ENCODE measurements around the gene PTPRH. TPM values are rescaled to one million over a fixed set of nuclear protein-coding genes. Genes with fewer than 3 reads are reported as not detected.

PTPRH gene
- total RNA-seq, 1 donor from 2014 or later: 6.3 TPM

GRCh38 chr19:55137915-55138314 is 71.4 kb downstream of the PTPRH start:
- DNase-seq (ENCODE audit: low spot score): no peak
- no peak for ATAC-seq

DNA sequence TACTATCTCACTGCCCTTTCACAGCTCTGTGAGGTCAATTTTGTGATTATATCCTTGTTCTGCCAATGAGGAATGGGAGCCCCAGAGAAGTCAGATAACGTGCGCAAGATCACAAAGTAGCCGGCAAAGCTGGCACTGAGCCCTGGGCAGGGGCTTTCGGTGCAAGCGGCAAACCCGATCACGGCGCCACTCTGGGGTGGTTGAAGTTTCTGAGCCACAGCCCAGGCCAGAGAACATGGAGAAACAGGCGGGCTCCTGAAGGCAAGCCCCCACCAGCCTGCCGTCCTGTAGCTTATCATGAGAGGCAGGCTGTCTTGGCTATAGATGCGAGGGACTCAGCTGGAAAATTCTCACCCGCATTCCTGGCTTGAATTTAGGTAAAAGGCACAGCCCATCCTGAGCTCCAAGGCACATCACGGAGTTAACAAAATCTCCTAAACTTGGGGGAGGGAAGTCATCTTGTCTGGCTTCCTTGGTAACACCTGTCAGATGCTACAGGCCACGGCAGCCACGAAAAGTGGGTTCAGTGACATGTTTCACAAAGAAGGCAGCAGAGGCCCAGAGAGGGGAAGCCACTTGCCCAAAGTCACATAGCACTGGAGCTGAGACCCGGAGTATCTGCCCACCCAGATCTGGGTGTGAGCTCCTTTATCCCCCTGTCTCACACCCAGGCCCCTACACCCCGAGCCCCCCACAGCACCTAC is 72.8 kb downstream of the PTPRH start:
- ATAC-seq: no peak
- no peak for DNase-seq (ENCODE audit: low spot score)

DNA sequence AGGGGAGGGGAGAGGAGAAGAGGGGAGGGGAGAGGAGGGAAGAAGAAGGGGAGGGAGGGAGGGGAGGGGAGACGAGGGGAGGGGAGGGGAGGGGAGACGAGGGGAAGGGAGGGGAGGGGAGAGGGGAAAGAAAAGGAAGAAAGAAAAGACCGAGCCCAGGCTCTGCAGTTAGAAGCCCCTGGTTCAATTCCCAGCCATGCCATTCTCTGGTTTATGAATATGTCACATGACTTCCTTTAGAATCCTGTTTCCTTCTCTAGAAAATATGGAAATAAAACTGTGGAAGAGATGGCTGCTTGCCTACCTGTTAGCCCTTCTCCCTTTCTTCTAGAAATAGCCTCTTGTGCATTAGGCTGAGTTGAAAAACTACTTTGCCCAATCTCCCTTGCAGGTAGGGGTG is 74.6 kb downstream of the PTPRH start:
- ATAC-seq (no peak), DNase-seq (ENCODE audit: low spot score) (no peak)

- ATAC-seq: no peak
These were observed 75.5 kb downstream of the PTPRH start for GRCh38 chr19:55133639-55134444.

GRCh38 chr19:55132453-55133129 is 76.7 kb downstream of the PTPRH start:
- DNase-seq (ENCODE audit: low spot score) (no peak), ATAC-seq (no peak)

More at GRCh38 chr19:55133639-55134444, 75.5 kb downstream of the PTPRH start:
- no peak for DNase-seq (ENCODE audit: low spot score)

DNA sequence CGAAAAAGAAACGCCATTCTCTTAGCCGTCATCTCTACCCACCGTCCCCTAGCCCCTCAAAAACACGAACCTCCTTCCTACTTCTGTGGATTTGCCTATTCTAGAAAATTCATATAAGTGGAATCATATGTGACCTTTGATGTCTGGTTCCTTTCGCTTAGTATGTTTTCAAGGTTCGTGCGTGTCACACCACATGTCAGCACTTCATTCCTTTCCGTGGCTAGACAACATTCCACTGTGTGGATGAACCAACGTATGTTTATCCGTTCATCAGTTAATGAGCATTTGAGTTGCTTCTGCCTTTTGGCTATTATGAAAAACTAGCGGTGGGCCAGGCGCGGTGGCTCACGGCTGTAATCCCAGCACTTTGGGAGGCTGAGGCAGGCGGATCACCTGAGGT is 77.9 kb downstream of the PTPRH start:
- ATAC-seq (no peak), DNase-seq (ENCODE audit: low spot score) (no peak)

Other genes starting within 250 kb of the PTPRH start
- gene NLRP2, start 243.1 kb downstream of the PTPRH start, total RNA-seq: 0.78 TPM
- gene GP6, start 171.2 kb downstream of the PTPRH start, total RNA-seq: not detected
- gene RDH13, start 146.4 kb downstream of the PTPRH start, total RNA-seq: 9.7 TPM
- 0.53 TPM for gene EPS8L1, start 133.6 kb downstream of the PTPRH start, total RNA-seq
- 46.5 TPM for gene PPP1R12C, start 91.9 kb downstream of the PTPRH start, total RNA-seq
- gene TNNT1, start 60.3 kb downstream of the PTPRH start, total RNA-seq: 0.18 TPM
- not detected for gene TNNI3, start 51.8 kb downstream of the PTPRH start, total RNA-seq
- 0.63 TPM for gene DNAAF3, start 42.9 kb downstream of the PTPRH start, total RNA-seq
- 0.20 TPM for gene SYT5, start 29.2 kb downstream of the PTPRH start, total RNA-seq
- gene TMEM86B, start 19.3 kb upstream of the PTPRH start, total RNA-seq: 15.5 TPM
- 30.3 TPM for gene PPP6R1, start 49.5 kb upstream of the PTPRH start, total RNA-seq
- 15.7 TPM for gene HSPBP1, start 70.6 kb upstream of the PTPRH start, total RNA-seq
- gene BRSK1, start 74.5 kb upstream of the PTPRH start, total RNA-seq: 0.55 TPM
- gene TMEM150B, start 115.8 kb upstream of the PTPRH start, total RNA-seq: 1.2 TPM
- gene KMT5C, start 130.4 kb upstream of the PTPRH start, total RNA-seq: 4.5 TPM
- not detected for gene COX6B2, start 145.2 kb upstream of the PTPRH start, total RNA-seq
- gene GARIN5B, start 153.8 kb upstream of the PTPRH start, total RNA-seq: not detected
- gene IL11, start 161.0 kb upstream of the PTPRH start, total RNA-seq: not detected
- gene TMEM190, start 167.3 kb upstream of the PTPRH start, total RNA-seq: not detected
- 26.6 TPM for gene TMEM238, start 174.8 kb upstream of the PTPRH start, total RNA-seq
- 515 TPM for gene RPL28, start 176.4 kb upstream of the PTPRH start, total RNA-seq
- gene UBE2S, start 198.3 kb upstream of the PTPRH start, total RNA-seq: 5.6 TPM
- gene SHISA7, start 233.8 kb upstream of the PTPRH start, total RNA-seq: not detected